K562 (cell line): Measurements from ENCODE around the gene CNGA1. TPM values are rescaled to one million over a fixed set of nuclear protein-coding genes. Genes with fewer than 3 reads are reported as not detected.

Experiments
- HNRNPLL ChIP-seq: fragments of 200-400 bp; formaldehyde crosslinking; IDR thresholded peaks from 2 replicates; pipeline ENCODE4 v1.6.1; 2017; ENCODE audit warnings: low read length, low read depth, mild to moderate bottlenecking; ENCODE audit not compliant: poor library complexity, severe bottlenecking
- SMAD4 ChIP-seq: fragments of 250-450 bp; sonication (Bioruptor Pico); conservative IDR thresholded peaks from 2 replicates; pipeline ENCODE4 v1.8.0; 2021; ENCODE audit warnings: inconsistent platforms, mild to moderate bottlenecking, moderate library complexity
- STAT5A ChIP-seq: IDR thresholded peaks from 2 replicates; pipeline ENCODE4 v1.6.1; 2012; ENCODE audit warnings: low read length, inconsistent platforms, borderline replicate concordance
- ZNF76 ChIP-seq: fragments of 250-450 bp; sonication (Bioruptor Pico); IDR thresholded peaks from 2 replicates; pipeline ENCODE4 v1.4.0; 2020; ENCODE audit warnings: mild to moderate bottlenecking, moderate library complexity, borderline replicate concordance
- polyA plus RNA-seq, 8 experiments: library from polyadenylated mRNA; depleted of rRNA in 4 of 8; stranded (reverse) in 5 of 8; unstranded in 3 of 8; fragments of >200 nt; fragmentation: Nextera tagmentation in 2 of 8; fragmentation: Illumina TruSeq in 1 of 8; extraction: Ambion mirVana in 2 of 8; extraction: Trizol in 1 of 8; gene quantifications; 2 replicates each; pipeline versions ENCODE4 v1.2.1 to v1.2.3, GENCODE V29; 2011 to 2014; ENCODE audit warnings: inconsistent platforms in 1 of 8, missing spikeins in 1 of 8
- total RNA-seq, 7 experiments: library from RNA; depleted of rRNA in 6 of 7; stranded (reverse); fragments of >200 nt in 6 of 7; fragmentation: Illumina TruSeq in 2 of 7; extraction: Trizol in 2 of 7; gene quantifications; 2 replicates each; pipeline versions ENCODE4 v1.2.1 to v1.2.3, GENCODE V29; 2011 to 2021; ENCODE audit warnings: low replicate concordance in 1 of 7
- TF ChIP-seq, protein P1 (sequence below): fragments of 450-650 bp; IDR thresholded peaks from 2 replicates; pipeline ENCODE4 v1.6.1; 2016; ENCODE audit warnings: mild to moderate bottlenecking, moderate library complexity
- TF ChIP-seq, protein P2 (sequence below): sonication (generic); formaldehyde crosslinking; IDR thresholded peaks from 2 replicates; pipeline ENCODE4 v1.8.0; 2022; ENCODE audit warnings: mild to moderate bottlenecking, missing genetic modification reagents

Gene CNGA1
- total and polyA plus RNA-seq, 9 of the 15 experiments (the other 6 are each of a cell fraction or from before 2014, with no cell fraction given) = 0.03 to 0.29 (median 0.04) TPM; not detected in 5

- TF ChIP-seq, protein P1, sequence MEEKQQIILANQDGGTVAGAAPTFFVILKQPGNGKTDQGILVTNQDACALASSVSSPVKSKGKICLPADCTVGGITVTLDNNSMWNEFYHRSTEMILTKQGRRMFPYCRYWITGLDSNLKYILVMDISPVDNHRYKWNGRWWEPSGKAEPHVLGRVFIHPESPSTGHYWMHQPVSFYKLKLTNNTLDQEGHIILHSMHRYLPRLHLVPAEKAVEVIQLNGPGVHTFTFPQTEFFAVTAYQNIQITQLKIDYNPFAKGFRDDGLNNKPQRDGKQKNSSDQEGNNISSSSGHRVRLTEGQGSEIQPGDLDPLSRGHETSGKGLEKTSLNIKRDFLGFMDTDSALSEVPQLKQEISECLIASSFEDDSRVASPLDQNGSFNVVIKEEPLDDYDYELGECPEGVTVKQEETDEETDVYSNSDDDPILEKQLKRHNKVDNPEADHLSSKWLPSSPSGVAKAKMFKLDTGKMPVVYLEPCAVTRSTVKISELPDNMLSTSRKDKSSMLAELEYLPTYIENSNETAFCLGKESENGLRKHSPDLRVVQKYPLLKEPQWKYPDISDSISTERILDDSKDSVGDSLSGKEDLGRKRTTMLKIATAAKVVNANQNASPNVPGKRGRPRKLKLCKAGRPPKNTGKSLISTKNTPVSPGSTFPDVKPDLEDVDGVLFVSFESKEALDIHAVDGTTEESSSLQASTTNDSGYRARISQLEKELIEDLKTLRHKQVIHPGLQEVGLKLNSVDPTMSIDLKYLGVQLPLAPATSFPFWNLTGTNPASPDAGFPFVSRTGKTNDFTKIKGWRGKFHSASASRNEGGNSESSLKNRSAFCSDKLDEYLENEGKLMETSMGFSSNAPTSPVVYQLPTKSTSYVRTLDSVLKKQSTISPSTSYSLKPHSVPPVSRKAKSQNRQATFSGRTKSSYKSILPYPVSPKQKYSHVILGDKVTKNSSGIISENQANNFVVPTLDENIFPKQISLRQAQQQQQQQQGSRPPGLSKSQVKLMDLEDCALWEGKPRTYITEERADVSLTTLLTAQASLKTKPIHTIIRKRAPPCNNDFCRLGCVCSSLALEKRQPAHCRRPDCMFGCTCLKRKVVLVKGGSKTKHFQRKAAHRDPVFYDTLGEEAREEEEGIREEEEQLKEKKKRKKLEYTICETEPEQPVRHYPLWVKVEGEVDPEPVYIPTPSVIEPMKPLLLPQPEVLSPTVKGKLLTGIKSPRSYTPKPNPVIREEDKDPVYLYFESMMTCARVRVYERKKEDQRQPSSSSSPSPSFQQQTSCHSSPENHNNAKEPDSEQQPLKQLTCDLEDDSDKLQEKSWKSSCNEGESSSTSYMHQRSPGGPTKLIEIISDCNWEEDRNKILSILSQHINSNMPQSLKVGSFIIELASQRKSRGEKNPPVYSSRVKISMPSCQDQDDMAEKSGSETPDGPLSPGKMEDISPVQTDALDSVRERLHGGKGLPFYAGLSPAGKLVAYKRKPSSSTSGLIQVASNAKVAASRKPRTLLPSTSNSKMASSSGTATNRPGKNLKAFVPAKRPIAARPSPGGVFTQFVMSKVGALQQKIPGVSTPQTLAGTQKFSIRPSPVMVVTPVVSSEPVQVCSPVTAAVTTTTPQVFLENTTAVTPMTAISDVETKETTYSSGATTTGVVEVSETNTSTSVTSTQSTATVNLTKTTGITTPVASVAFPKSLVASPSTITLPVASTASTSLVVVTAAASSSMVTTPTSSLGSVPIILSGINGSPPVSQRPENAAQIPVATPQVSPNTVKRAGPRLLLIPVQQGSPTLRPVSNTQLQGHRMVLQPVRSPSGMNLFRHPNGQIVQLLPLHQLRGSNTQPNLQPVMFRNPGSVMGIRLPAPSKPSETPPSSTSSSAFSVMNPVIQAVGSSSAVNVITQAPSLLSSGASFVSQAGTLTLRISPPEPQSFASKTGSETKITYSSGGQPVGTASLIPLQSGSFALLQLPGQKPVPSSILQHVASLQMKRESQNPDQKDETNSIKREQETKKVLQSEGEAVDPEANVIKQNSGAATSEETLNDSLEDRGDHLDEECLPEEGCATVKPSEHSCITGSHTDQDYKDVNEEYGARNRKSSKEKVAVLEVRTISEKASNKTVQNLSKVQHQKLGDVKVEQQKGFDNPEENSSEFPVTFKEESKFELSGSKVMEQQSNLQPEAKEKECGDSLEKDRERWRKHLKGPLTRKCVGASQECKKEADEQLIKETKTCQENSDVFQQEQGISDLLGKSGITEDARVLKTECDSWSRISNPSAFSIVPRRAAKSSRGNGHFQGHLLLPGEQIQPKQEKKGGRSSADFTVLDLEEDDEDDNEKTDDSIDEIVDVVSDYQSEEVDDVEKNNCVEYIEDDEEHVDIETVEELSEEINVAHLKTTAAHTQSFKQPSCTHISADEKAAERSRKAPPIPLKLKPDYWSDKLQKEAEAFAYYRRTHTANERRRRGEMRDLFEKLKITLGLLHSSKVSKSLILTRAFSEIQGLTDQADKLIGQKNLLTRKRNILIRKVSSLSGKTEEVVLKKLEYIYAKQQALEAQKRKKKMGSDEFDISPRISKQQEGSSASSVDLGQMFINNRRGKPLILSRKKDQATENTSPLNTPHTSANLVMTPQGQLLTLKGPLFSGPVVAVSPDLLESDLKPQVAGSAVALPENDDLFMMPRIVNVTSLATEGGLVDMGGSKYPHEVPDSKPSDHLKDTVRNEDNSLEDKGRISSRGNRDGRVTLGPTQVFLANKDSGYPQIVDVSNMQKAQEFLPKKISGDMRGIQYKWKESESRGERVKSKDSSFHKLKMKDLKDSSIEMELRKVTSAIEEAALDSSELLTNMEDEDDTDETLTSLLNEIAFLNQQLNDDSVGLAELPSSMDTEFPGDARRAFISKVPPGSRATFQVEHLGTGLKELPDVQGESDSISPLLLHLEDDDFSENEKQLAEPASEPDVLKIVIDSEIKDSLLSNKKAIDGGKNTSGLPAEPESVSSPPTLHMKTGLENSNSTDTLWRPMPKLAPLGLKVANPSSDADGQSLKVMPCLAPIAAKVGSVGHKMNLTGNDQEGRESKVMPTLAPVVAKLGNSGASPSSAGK = peak; percentile 45
- no peak for TF ChIP-seq STAT5A
- TF ChIP-seq, protein P2, sequence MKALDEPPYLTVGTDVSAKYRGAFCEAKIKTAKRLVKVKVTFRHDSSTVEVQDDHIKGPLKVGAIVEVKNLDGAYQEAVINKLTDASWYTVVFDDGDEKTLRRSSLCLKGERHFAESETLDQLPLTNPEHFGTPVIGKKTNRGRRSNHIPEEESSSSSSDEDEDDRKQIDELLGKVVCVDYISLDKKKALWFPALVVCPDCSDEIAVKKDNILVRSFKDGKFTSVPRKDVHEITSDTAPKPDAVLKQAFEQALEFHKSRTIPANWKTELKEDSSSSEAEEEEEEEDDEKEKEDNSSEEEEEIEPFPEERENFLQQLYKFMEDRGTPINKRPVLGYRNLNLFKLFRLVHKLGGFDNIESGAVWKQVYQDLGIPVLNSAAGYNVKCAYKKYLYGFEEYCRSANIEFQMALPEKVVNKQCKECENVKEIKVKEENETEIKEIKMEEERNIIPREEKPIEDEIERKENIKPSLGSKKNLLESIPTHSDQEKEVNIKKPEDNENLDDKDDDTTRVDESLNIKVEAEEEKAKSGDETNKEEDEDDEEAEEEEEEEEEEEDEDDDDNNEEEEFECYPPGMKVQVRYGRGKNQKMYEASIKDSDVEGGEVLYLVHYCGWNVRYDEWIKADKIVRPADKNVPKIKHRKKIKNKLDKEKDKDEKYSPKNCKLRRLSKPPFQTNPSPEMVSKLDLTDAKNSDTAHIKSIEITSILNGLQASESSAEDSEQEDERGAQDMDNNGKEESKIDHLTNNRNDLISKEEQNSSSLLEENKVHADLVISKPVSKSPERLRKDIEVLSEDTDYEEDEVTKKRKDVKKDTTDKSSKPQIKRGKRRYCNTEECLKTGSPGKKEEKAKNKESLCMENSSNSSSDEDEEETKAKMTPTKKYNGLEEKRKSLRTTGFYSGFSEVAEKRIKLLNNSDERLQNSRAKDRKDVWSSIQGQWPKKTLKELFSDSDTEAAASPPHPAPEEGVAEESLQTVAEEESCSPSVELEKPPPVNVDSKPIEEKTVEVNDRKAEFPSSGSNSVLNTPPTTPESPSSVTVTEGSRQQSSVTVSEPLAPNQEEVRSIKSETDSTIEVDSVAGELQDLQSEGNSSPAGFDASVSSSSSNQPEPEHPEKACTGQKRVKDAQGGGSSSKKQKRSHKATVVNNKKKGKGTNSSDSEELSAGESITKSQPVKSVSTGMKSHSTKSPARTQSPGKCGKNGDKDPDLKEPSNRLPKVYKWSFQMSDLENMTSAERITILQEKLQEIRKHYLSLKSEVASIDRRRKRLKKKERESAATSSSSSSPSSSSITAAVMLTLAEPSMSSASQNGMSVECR (CRISPR knock-in tag) = peak; percentile 64; the same call in 1 of the 2 replicates
- 0 out of 2 replicates have a peak, but pooled peaks have one; percentile 47 for TF ChIP-seq SMAD4 (CRISPR knock-in tag)
- TF ChIP-seq ZNF76 (CRISPR knock-in tag) = 0 out of 2 replicates have a peak, but pooled peaks have one; percentile 40
- TF ChIP-seq HNRNPLL = peak; percentile 39
Measured at GRCh38 chr4:48016141-48017107, at the start of gene CNGA1, which contains the start of gene NIPAL1 (continued).
